Jurkat, Clone E6-1 (cell line): ENCODE data around the gene PLPPR1. TPM values are rescaled to one million over a fixed set of nuclear protein-coding genes. Genes with fewer than 3 reads are reported as not detected.
A peak's percentile ranks its signal among the peaks of the same experiment; 100 is the strongest.

Source experiments
- DNase-seq: peaks from one replicate; pipeline ENCODE4 v3.0.0-alpha.2; 2011; ENCODE audit warnings: low read depth, low spot score
- H3K4me3 ChIP-seq: 2 replicates; pipeline ENCODE4 v1.5.1; 2011; ENCODE audit warnings: mild to moderate bottlenecking, low read length, control low read depth, moderate library complexity
- polyA plus RNA-seq: library from polyadenylated mRNA; unstranded; fragments of >200 nt; gene quantifications from one replicate; pipeline ENCODE4 v1.2.1, GENCODE V29; 2012; ENCODE audit warnings: missing spikeins; ENCODE audit not compliant: insufficient read length, insufficient read depth

Gene PLPPR1
- 0.39 TPM for polyA plus RNA-seq

- peak within 1 kb of the TSS; percentile 54 for H3K4me3 ChIP-seq
- DNase-seq: peak; percentile 11
Observed at GRCh38 chr9:101028346-101029314, at the start of gene PLPPR1. Gene PLPPR1 (plus strand): TSS chr9:101028727.

GRCh38 chr9:100989731-100990130, 38.8 kb upstream of the PLPPR1 start:
- DNase-seq: no peak

GRCh38 chr9:100990605-100991381, 37.7 kb upstream of the PLPPR1 start:
- DNase-seq: no peak
- no peak overlapping the region for H3K4me3 ChIP-seq

More at GRCh38 chr9:100989731-100990130, 38.8 kb upstream of the PLPPR1 start:
- no peak overlapping the region for H3K4me3 ChIP-seq

GRCh38 chr9:100992632-100993031, 35.9 kb upstream of the PLPPR1 start:
- no peak for DNase-seq
- H3K4me3 ChIP-seq: no peak overlapping the region

- no peak for DNase-seq
- H3K4me3 ChIP-seq: no peak overlapping the region
Observed at GRCh38 chr9:100999906-101000544, 28.5 kb upstream of the PLPPR1 start.

- no peak for DNase-seq
- H3K4me3 ChIP-seq: no peak overlapping the region
Observed at GRCh38 chr9:101005246-101005645, 23.3 kb upstream of the PLPPR1 start.

GRCh38 chr9:101014566-101014965, 14.0 kb upstream of the PLPPR1 start:
- no peak for DNase-seq

GRCh38 chr9:101018467-101018866, 10.1 kb upstream of the PLPPR1 start:
- no peak overlapping the region for H3K4me3 ChIP-seq
- no peak for DNase-seq

More at GRCh38 chr9:101014566-101014965, 14.0 kb upstream of the PLPPR1 start:
- no peak overlapping the region for H3K4me3 ChIP-seq

- DNase-seq: no peak
- no peak overlapping the region for H3K4me3 ChIP-seq
Observed at GRCh38 chr9:101022704-101023103, 5.8 kb upstream of the PLPPR1 start.

- no peak overlapping the region for H3K4me3 ChIP-seq
Observed at GRCh38 chr9:101025940-101026339, 2.6 kb upstream of the PLPPR1 start.

GRCh38 chr9:101026824-101027223, 1.7 kb upstream of the PLPPR1 start:
- no peak overlapping the region for H3K4me3 ChIP-seq
- no peak for DNase-seq

More at GRCh38 chr9:101025940-101026339, 2.6 kb upstream of the PLPPR1 start:
- no peak for DNase-seq

GRCh38 chr9:101027236-101027635, 1.3 kb upstream of the PLPPR1 start:
- H3K4me3 ChIP-seq: no peak overlapping the region
- DNase-seq: no peak

GRCh38 chr9:101027733-101028345, 688 bp upstream of the PLPPR1 start:
- DNase-seq: no peak
- H3K4me3 ChIP-seq: peak overlapping the region; percentile 54

GRCh38 chr9:101029315-101030085, 973 bp downstream of the PLPPR1 start:
- no peak for DNase-seq
- peak overlapping the region; percentile 54; the same call in 1 of the 2 replicates for H3K4me3 ChIP-seq

- H3K4me3 ChIP-seq: no peak overlapping the region
- no peak for DNase-seq
Observed at GRCh38 chr9:101030086-101030391, 1.5 kb downstream of the PLPPR1 start.

GRCh38 chr9:101032426-101032825, 3.9 kb downstream of the PLPPR1 start:
- DNase-seq: no peak
- no peak overlapping the region for H3K4me3 ChIP-seq

- H3K4me3 ChIP-seq: no peak overlapping the region
- DNase-seq: no peak
Observed at GRCh38 chr9:101034222-101034621, 5.7 kb downstream of the PLPPR1 start.

GRCh38 chr9:101035098-101035497, 6.6 kb downstream of the PLPPR1 start:
- no peak for DNase-seq
- H3K4me3 ChIP-seq: no peak overlapping the region
